RKO (cell line): ENCODE measurements around the gene KIAA1614.
"Not testable (repeated sequence)": the region's sequence is repeated elsewhere in the genome, so short reads cannot be mapped to it uniquely, and the experiment has no call there.

Experiments used
- DNase-seq: peaks from one replicate; pipeline ENCODE4 v3.0.0-alpha.2; 2016; ENCODE audit warnings: low spot score

Gene KIAA1614

DNA sequence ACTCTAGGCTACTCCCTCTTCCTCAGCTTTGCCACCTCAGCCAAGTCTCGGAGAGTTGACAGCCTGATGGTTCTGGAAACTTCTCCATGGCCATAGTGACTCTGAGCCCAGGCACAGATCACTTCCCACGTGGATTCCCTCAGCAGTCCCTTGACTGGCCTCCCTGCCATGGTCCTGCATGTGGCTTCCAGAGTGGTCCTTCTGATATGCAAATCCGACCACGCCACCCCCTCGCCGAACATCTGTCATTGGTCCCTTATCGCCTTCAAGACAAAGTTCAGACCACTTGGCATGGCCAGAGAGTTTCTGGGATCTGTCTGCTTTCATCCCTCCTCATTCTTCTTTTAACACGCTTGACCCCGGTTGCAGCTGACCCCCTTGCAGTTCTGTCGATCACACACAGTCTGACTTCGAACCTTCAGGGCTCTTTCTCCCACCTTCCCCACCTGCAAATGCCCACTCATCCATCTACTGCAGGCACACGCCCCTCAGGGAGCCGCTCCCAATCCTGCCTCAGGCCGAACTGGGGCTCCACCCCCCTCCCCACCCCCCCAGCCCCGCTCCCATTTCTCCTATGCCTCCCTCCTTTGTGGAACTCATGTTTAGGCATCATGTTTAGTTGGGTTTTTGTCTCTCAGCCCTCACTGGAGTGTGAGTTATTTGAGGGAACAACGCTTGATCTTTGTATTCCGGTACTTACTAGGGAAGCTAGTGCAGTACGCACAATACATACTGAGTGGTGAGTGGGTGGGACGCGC, 29.0 kb downstream of the KIAA1614 start:
- no peak for DNase-seq

DNA sequence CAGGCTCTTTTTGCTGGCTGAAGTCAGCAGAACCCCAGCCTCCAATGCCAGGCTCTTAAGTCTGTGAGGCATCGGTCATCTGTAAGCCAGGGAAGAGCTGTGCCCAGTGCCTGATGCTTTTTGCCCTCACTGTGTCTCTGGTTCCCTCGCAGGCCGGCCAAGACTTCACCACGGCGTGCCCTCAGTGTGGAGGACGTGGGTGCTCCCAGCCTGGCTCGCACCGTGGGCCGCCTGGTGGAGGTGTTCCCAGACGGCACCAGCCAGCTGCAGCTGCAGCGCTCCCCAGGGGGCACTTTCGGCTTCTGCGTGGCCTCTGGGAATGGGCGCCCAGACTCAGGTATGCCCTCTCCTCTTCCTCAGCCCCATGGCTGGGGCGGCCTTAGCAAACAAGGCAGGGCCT, 32.5 kb downstream of the KIAA1614 start:
- DNase-seq, result no peak

DNA sequence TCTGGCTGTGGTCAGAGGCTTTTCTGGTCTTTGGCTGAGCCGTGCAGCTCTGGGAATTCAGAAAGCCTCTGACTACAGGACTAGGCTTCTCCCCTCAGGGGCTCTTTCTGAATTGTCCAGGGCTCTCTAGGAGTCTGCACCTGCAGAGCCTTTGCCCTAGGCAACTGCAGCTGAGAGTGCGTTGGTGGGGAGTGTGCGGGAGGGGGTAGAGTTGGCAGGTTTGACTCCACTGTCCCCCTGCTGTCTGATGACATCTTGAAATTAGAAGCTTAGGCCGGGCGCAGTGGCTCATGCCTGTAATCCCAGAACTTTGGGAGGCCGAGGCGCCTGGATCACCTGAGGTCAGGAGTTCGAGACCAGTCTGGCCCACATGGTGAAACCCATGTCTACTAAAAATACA, 32.9 kb downstream of the KIAA1614 start:
- DNase-seq, result no peak

DNA sequence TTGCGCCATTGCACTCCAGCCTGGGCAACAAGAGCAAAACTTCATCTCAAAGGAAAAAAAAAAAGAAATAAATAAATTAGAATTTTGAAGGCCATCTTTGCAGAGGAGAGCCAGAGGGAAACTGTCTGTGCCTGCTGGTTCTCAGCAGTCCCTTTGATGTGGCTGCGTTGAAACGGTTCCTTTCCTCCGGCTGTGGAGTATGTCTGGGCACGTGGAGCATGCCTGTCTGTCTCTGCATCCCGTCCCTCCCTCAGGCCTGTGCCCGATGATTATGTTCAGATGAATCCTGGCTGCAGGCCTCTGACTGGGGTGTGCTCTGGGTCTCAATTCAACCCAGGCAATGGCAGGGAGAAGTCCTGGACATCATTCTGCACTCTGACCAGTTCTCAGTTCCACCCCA, 33.4 kb downstream of the KIAA1614 start:
- no peak for DNase-seq

DNA sequence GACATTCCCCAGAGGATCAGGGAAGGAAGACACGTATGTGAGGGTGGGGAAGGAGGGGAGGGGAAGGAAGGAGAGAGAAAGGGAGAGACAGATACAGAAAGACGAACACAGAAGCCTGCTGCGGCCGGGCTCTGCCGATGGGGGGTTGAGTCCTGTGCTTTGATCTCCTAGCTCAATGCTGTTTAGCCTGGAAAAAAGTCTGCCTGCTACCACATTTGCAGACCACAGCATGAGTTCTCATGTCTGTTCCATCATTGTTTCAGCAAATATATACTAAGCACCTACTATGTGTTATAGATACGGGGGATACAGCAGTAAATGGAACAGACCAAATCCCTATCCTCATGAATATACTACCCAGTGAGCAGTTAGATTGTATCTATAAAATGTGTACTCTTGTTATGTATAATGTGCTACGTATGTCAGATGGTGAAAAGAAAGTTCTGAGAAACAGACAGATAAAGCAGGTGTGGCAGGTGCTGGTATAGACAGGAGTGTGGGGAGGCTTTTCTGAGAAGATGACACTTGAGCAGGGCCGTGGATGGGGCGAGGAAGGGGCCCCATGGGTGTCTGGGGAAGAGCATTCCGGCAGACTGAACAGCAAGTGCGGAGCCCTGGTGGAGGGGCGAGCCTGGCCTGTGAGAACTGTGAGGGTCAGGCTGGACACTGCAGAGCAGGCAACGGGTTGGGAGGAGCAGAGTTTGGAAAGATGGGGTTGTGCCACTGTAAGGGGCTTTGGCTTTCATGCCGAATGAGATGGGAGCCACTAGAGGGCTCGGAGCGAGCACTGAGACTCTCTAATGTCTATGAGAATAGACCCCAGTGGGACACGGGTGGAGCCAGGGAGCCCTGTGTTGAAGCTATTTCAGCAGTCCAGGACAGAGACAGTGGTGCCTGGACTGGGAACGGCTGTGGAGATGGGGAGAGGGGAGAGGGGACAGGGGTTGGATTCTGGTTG, 34.1 kb downstream of the KIAA1614 start:
- no peak for DNase-seq

DNA sequence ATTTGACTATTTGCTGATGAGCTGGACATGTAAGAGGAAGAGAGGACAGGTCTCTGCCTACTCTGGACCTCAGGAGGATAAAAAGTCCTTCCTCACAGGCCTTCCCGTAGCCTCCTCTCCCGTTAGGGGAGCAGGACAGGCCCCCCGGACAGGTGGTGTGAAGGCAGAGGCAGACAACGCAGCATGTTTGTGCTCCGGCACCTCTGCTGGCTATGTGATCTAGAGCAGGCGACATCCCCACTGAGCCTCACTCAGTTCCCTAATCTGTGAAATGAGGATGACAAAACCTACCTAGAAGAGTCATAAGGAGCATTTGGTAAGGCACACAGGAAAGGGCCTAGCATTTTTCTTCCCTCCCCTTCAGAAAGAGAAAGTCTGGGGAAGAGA, 34.8 kb downstream of the KIAA1614 start:
- no peak for DNase-seq

DNA sequence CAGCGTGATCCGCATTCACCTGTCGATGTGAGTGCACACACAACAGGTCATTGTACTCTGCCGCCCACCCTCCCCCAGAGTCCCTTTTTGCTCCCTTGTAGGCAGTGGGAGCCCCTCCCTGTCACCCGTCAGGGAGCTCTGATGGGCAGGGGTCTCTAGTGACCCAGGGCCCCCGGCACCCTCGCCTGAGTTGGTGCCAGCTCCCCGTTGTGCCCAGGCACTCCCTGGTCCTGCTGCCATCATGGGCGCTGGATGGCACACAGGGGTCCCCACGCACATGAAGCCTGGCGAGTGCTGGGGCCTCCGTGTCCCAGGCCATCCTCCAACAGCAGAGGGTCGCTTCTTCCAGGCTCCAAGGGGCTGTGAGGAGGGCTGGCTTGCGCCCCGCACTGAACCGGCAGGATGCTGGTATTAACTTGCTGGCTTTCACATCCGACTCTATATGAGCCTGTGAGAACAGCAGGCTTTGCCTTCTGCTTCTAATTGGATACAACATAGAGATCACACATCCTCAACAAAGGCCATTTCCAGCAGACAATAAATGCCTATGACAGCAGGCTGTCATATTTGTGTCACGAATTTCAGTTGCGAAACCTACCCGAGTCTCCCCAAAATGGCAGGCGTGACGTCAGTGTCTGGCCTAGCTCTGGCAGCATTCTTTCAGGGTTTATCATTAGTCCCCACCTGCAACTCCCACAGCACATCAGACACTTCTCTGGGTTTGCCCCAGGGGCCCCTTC, 35.4 kb downstream of the KIAA1614 start:
- DNase-seq, result no peak

DNA sequence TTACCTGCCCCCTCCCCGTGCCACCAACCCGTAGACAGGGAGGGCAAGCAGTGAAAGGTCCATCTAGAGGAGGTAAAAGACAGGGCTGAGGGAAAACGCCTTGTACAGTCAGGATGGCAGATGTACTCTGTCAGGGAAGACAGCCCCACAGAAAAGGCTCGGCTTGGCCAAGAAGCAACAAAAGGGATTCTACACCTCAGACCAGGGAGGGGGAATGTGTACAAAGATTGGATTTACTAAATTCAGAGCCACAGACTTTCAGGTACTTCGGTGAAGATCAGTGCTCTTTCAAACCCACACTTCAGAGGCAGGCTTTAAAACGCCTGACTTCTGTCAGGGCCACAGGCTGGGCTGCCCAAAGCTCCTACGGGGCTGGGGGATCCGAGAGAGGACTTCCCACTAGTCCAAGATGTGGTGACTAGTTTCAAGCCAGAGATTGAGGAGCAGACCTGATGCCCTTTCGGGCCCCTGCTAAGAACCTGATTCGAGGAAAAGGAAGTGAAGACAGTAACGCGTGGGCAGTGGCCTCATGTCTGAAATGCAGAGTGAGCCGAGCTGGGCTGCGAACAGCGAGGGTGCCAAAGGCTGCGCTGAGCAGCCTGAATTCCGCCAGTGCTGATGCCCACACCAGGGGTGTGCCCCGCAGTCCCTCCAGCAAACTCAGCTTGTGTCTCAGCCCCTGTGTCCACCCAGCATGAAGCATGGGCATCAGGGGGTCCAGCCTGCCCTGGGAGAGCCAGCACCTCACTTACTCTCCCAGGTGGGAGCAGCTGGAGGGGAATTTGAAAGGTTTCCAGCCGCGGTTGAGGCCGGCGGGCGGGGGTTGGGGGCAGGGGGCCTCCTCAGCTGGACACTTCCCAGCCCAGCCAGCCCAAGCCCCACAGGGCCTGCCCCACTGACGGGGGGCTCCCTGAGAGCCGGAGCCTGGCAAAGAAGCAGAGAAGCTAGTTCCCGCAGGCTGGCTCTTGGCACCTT, 36.2 kb downstream of the KIAA1614 start:
- DNase-seq, result no peak

DNA sequence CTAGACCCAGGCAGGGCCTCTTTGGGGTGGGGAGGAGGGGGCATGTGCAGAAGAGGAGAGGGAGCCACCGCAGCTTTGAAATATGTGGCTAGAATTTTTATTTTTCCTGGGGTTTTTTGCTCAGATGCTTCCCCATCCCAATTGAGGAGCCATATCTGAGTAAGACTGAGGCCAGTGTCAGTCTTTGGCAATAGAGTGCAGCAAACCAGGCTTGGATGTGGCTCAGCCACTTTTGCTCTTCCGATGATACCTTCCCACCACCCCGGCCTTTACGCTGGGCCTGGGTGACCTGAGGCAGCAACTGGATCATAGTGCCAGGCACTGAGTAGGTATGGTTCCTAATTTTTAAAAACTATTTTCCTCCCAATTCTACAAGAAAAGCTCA, 36.9 kb downstream of the KIAA1614 start:
- no peak for DNase-seq

DNA sequence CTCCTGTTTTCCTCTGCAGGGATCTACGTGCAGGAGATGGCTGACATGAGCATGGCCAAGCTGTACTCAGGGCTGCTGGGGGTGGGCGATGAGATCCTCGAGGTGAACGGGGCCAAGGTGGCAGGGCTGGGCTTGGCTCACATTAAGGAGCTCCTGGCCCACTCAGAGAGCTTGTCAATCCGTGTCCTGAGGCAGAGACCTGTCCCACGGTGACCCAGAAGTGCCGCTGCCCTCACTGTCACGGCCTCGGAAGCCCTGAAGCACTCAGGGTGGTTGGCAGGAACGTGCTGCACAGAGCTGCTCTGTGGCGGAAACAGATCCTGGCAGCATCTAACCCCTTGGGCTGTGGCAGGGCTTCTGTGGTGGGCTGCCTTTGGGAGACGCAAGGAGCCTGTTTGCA, 37.6 kb downstream of the KIAA1614 start:
- DNase-seq, result no peak

DNA sequence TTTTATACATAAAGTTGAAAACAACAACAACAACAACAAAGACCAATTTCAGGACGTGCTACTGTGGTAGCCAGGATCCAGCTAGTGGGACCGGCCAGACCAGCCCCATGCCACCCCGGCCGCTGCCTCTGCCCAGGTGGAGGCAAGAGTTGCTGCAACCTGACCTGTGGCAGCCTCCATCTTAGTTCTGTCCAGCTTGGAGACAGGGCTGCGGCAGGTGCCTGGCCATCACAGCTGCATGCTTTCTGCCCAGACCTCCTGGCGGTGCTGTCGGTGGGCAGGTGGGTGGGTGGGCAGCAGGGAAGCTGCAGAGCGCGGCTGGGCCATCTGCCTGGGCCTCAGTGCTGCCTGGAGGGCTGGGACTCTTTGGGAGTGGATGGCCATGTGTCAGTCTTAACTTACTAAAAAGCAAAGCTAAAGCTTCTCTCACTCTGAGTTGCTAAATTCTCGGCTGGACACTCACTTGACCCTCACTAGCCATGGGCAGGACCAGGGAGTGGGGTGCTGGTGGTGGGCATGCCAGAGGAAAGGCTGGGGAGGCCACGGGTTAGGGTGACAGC, 38.6 kb downstream of the KIAA1614 start:
- DNase-seq, result no peak

DNA sequence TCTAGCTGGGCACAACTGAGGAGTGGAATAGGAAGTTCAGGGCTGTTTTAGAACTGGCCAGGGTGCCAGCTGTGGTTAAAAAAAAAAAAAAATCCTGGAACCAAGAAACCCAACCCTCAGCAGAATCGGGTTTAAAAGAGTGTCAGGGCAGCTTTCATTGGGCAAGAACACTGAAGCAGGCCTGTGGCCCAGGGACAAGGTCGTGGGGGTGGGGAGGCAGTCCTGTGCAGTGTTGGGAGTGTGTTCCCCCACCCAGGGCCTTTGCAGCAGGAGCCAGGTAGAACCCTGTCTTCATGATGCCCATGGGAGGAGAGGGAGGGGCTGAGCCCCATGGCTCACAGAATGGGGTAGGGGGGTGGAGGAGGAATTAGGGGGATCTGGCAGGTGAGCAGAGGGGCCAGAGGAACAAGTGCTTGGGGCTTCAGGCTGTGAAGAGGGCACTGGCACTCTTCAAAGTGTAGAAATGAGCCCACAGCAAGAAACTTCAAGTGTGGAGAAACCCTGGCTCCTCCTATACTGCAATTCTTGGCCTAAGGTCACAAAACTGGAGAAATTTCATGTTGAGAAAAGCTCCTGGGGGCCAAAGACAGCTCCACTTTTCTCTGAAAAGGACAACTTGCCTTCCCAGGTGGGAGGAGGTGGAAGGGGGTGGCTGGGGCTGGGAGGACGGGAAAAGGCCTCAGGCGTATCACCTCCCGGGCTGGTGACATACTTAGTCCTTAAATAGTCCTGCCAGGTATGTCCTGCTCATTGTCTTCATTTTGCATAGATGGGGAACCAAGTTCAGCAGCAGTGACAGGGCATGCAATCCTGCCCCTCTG, 39.3 kb downstream of the KIAA1614 start:
- no peak for DNase-seq

DNA sequence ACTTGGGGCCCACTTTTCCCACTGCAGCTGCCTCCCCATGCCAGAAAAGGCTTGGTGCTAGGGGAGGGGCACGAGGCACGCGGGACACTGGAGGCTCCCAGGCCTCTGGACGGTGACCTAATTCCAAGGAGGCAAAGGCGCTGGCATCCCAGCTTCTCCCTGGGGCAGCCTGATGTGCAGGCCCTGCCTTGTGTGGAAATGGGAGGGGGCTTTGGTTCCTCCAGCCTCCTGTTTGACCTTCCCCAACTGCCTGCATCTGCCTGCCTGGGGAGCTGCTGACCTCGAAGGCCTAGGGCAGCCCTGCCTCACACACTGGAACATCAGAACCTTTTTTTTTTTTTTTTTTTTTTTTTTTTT, 39.9 kb downstream of the KIAA1614 start:
- no peak for DNase-seq

DNA sequence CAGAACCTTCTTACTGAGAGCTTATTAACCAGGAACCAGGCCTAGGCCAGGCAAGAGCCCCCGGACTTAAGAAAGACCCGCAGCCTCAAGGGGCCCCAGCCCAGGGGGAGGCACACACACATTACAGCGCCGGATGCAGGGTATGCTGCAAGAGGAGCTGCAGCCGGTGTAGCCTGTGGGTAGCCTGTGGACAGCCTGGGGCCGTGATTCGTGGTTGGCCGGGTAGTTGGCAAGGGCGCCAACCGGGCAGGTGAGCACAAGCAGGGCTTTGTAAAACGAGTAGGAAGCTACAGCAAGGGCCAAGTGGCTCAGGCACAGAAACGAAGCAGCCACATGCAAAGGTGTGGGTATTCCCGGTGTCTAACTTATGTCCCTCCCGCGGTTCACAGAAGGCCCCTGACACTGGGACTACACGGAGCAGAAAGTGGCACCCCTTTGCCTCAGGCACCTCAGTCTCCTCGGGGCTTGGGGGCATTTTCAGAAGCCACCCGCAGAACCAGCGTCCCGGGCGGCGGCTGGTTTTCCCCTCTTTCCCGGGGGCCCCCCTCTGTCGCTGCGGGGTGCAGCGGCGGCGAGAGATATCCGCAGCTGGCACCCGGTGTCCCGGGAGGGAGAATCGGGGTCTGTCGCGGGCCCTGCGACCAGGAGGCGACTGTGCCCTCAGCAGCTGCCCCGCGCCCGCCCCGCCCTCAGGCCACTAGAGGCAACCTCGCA, 40.8 kb downstream of the KIAA1614 start:
- peak; percentile 16 for DNase-seq

DNA sequence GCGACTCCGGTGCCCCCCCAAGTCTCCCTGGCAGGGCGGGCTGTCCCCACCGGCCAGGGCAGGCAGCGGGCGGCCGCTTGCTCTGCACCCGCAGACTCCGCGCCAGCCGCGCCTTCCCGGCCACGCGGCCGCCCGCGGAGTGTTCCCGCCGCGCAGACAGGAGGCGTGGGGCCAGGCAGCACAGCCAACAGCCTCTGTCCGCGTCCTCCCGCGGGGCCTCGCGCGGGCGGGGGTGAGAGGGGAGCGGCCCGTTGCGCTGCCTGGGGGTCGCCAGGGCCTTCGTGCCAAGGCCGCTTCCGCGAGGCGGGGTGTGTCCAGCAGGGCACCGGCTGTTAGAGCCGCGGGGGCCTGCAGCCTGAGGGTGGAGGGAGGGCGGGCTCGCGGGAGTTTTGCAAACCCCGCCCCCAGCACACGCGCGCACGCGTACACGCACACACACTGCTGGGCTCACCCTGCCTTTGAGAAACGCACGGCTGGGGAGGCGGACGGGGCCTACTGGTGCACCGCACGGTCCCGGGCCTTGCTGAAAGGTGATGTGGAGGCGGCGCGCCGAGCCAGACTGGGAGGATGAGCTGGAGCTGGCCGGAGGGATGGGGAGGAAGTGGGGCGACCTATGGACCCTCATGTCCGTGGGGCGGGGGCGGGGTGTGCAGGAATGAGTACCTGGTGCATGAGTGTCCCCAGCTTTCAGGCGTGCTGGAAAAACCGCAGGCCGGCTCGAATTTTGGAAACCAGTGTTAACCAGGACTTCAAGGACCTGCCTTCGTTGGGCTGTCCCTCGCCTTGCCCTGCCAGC, 41.5 kb downstream of the KIAA1614 start:
- DNase-seq, result peak; percentile 76

DNA sequence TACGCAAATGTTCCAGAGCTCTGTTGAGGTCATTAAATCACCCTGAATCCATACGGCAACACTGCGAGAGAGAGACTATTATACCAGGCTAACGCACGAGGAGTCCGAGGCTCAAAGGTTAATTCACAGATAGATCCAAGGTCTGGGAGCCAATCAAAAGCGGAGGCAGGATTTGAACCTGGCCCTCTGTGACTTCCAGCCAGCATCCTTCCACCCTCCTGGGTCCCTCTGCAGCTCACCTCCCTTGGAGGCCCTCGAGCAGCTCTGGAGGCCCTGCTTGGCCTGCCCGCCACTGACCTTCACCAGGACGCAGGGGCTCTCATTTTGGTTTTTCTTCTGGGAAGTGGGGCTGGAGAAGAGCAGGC, 42.1 kb downstream of the KIAA1614 start:
- no peak for DNase-seq

DNA sequence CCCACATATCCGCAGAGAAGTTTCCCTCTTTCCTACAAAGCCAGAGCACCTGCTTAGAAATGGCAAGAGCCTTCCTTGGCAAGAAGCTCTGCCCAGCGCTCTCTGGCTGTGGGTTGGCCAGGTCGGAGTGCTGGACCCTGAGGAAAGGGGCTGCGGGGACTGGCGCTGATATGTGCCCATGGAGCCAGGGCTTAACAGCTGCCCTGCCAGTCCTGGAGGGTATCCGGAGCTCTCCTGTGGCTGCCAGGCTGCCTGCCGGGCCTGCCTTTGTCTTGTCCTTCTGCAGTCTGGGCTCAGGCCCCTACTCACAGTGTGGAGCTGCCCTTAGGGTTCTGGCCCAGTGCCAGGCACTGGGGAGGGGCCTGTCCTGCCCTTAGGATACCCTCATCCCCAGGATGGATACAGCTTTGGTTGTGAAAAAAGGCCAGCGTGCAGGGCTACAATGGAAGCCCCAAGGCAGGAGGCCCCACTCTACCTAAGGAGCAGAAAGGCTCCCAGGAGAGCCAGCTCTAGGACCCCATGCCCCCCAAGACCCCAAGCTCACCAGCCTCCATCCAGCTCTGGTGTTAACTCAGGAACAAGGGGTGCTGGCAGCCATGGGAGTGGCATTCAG, 43.4 kb downstream of the KIAA1614 start:
- no peak for DNase-seq

DNA sequence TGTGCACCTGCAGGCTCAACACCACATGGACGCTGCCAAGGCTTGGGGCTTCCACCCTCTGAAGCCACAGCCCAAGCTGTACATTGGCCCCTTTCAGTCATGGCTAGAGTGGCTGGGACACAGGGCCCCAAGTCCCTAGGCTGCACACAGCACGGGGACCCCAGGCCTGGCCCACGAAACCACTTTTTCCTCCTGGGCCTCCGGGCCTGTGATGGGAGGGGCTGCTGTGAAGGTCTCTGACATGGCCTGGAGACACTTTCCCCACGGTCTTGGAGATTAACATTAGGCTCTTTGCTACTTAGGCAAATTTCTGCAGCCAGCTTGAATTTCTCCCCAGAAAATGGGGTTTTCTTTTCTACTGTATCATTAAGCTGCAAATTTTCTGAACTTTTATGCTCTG, 46.9 kb downstream of the KIAA1614 start:
- not testable (repeated sequence) for DNase-seq
